HG03139 (cell line): ENCODE results near the gene TXNL4A.
"Not testable (repeated sequence)": the region's sequence is repeated elsewhere in the genome, so short reads cannot be mapped to it uniquely, and the experiment has no call there.

ENCODE experiments used
- ATAC-seq: cut with Tn5 transposase; IDR thresholded peaks from one replicate; pipeline ENCODE4 v1.9.1; 2021; ENCODE audit not compliant: unreplicated experiment

The TXNL4A gene

GRCh38 chr18:80000877-80001276, 12.5 kb upstream of the TXNL4A start:
- no peak for ATAC-seq

DNA sequence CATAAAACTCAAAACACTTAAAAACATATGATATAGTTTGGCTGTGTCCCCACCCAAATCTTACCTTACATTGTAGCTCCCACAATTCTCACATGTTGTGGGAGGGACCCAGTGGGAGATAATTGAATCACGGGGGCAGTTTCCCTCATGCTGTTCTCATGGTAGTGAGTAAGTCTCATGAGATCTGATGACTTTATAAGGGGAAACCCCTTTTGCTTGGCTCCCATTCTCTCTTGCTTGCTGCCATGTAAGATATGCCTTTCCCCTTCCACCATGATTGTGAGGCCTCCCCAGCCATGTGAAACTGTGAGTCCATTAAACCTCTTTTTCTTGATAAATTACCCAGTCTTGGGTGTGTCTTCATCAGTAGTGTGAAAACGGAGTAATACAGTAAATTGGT, 11.3 kb upstream of the TXNL4A start:
- ATAC-seq = not testable (repeated sequence)

- ATAC-seq = no peak
These were observed 3.1 kb upstream of the TXNL4A start for GRCh38 chr18:79991494-79991893.

DNA sequence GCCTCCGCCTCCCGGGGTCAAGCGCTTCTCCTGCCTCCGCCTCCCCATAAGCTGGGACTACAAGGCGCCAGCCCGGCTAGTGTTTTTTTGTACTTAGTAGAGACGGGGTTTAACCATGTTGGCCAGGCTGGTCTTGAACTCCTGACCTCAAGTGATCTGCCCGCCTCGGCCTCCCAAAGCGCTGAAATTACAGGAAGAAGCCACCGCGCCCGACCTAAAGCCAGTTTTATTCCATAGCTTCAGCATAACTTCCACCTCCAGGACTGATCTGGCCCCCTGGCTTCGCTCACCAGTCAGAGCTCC, 783 bp upstream of the TXNL4A start:
- no peak for ATAC-seq

- peak; percentile 50 for ATAC-seq
These were observed 302 bp downstream of the TXNL4A start for GRCh38 chr18:79988071-79988450.

DNA sequence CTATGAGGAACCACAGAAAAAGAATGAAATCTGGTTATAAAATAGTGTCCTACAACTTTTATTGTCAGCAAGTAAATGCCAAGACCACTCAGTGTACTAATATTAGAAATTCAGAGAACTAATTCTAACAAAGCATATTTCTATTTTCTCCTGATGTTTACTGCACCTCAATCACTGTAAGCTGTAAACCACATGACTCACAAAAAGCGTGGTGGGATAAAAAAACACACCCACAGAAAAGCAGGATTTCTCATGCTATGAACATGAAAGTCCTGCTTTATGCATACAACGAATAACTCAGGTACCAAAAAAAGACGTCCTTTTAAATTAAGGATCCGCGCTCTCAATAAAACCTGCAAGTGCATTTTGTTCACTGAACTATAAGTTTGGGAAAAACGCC, 797 bp downstream of the TXNL4A start:
- ATAC-seq = no peak

GRCh38 chr18:79986726-79987125, 1.6 kb downstream of the TXNL4A start:
- ATAC-seq = no peak

DNA sequence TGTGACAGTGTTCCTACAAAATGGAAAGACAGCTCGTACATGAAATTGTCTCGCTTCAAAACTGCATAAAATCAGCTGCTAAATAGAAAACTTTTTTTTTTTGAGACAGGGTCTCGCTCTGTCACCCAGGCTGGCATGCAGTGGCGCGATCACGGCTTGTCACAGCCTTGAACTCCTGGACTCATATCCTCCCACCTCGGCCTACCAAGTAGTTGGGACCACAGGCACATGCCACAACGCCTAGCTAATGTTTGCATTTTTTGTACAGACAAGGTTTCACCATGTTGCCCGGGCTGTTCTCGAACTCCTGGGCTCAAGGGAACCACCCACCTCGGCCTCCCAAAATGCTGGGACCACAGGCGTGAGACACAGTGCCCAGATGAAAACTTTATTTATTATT, 3.2 kb downstream of the TXNL4A start:
- no peak for ATAC-seq

DNA sequence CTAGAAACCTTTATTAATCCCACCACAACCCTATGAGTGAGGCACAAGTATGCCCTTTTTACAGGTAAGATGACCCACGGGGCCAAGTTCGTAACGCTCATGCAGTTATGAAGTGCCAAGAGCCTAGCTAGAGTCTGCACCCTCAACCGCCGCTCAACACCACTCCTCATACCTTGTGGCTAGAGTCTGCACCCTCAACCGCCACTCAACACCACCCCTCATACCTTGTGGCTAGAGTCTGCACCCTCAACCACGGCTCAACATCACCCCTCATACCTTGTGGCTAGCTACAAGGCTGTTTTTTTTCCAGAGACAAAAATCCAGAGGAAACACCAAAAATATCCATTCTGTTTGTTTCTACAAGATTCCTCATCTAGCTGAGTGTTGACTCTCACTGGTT, 4.6 kb downstream of the TXNL4A start:
- no peak for ATAC-seq

DNA sequence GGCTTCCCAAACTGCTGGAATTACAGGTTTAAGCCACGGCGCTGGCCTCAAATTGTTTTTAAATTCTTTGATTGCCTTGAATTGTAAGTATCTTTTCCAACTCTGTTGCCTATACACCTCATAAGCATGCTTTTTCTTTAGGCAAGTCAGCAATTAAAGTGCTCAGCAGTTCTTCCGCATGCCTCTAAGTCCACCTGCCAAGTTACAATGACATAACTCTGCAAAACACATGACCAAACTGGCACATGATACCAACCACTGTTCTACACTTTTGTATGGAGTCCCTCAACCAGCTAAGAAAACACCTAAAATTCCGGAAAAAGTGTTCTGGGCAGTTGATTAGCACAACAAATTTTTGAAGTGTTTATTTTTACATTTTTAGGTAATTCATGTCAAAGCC, 5.1 kb downstream of the TXNL4A start:
- ATAC-seq = no peak

GRCh38 chr18:79982736-79983135, 5.6 kb downstream of the TXNL4A start:
- no peak for ATAC-seq

DNA sequence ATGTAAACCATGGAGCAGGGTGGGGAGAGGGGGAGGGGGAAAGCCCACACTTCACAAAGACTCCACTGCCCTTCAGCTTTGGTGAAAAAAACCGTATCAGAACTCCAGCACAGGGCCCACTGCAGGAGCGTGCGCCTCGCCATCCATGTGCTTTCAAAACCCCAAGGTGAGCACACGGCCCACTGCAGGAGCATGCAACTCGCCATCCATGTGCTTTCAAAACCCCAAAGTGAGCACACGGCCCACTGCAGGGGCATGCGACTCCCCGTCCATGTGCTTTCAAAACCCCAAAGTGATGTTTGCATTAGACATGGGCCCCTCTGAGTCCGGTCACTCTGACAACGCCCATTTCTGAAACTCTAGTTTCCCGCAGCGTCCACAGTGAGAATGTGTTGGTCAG, 7.8 kb downstream of the TXNL4A start:
- ATAC-seq = no peak

DNA sequence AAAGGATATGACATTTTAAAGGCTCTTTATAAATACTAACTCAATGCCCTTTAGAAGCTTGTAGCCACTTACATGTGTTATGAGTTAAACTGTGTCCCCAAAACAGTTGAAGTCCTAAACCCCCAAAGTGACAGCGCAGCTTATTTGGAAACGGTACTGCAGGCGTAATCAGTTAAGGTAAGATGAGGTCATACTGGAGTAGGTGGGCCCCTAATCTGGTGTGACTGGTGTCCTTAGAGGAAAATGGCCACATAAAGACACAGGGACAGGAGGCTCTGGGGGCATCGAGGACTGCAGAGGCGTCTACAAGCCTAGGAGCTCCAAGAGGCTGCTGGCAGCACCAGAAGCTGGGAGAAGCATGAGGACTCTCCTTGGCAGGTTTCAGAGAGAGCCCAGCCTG, 8.5 kb downstream of the TXNL4A start:
- ATAC-seq = no peak

DNA sequence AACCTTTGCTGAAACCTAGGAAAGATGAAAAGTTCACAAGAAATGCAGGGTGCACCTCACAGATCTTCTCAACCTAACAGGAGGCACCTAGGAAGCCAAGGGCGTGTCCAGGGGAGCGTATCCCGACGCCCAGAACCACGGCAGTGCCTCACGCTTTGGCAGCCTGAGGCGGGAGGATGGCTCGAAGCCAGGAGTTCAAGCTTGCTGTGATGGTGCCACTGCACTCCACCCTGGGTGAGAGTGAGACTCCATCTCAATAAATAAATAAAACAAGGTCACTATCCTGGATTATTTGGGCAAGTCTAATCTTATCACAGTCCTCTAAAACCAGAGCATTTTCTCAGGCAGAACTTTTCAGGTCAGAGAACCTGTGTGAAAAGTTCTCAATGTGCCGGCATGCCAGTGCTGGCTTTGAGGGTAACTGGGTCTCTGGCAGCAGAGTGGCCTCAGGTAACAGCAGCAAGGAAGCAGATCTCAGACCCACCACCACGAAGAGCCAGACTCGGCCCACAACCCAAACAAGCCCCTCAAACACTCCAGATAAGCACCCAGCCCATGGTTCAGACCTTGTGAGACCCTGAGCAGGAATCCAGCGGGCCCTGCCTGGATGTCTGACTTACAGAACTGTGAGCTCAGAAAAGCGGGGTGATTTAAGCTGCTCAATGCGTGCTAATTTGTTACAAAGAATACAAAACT, 12.2 kb downstream of the TXNL4A start:
- ATAC-seq = no peak

DNA sequence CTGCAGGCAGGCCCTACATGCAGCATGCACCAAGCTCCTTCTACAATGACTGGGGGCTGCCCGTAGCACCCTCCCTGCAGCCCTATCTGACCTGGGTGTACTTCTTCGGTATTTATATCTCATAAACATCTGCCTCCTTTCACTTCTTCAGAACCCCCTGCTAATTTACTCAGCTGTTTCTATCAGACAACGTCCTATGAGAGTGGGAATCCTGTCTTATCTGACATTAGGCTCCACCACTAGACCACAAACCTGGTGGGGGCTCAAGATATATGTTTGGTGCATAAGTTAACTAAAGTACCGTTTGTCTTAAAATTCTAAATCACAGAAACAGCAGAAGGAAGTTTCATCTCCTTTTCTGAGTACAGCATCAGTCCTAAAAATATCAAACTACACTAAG, 13.3 kb downstream of the TXNL4A start:
- ATAC-seq = no peak

- ATAC-seq = no peak
These were observed 14.2 kb downstream of the TXNL4A start for GRCh38 chr18:79974025-79974654.

GRCh38 chr18:79973517-79973916, 14.8 kb downstream of the TXNL4A start:
- no peak for ATAC-seq

DNA sequence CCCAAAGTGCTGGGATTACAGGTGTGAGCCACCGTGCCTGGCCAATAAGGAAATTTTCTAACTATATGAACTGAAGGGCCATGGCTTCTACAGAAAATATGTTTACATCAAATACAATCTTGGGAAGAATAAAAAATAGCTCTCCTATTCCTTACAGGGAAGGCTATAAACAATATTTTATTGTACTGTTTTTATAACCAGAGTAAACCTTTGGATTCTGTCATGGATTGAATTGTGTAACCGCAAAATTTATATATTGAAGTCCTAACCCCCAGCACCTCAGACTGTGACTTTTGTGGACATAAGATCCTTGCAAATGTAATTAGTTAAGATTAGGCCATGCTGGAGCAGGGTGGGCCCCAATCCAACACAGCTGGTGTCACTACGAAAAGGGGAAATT, 15.6 kb downstream of the TXNL4A start:
- ATAC-seq = no peak

DNA sequence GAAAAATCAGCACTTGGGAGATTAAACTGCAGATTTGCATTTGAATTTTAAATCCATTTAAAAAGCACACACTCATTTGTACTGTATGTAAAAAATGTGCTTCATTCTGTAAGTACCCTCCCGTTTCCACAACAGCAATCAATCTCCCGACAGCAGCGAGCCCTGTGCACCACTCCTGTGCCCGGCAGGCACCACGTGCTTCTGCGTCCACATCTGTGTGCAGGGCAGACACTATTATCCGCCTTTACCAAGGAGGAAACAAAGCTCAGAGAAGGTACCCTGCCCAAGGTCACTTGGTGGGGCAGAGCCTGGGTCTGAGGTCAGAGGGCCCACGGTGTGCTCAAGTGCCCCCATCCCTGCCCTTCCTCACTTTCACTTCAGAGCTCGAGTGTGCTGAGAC, 16.4 kb downstream of the TXNL4A start:
- ATAC-seq = no peak

- no peak for ATAC-seq
These were observed 17.0 kb downstream of the TXNL4A start for GRCh38 chr18:79971211-79971952.

- no peak for ATAC-seq
These were observed 17.8 kb downstream of the TXNL4A start for GRCh38 chr18:79970419-79971133.
